IMR-90 (cell line): ENCODE results near the gene AKR1C4. TPM values are rescaled to one million over a fixed set of nuclear protein-coding genes. Genes with fewer than 3 reads are reported as not detected.

Experiments used
- ATAC-seq: fragments of 200-7000 bp; cut with Tn5 transposase; 2 replicates; pipeline ENCODE4 v1.9.1; 2020; ENCODE audit warnings: low read depth, mild to moderate bottlenecking, moderate library complexity
- BruUV-seq: library from RNA; stranded (reverse); fragments of 400-500 nt; replicated peaks from 2 replicates; lab custom pipeline; 2021; lab: Mats Ljungman, UMichigan
- CTCF ChIA-PET: fragments of 300-600 bp; formaldehyde crosslinking; extraction: SDS; loops from one replicate; lab custom pipeline; 2021; ENCODE audit warnings: antibody characterized with exemption; lab: Yijun Ruan, JAX
- POLR2A ChIA-PET: fragments of 300-600 bp; sonication (Branson Sonifier 250); formaldehyde crosslinking; loops from one replicate; lab custom pipeline; 2022; ENCODE audit warnings: antibody characterized with exemption; ENCODE audit not compliant: unreplicated experiment; lab: Charles Lee
- DNase-seq: peaks from one replicate; pipeline ENCODE4 v3.0.0; 2013
- H2AFZ ChIP-seq: replicated peaks from 2 replicates; pipeline ENCODE3; 2013; ENCODE audit warnings: low read length, mild to moderate bottlenecking; ENCODE audit not compliant: poor library complexity
- H2AK5ac ChIP-seq: 2 replicates; pipeline ENCODE4 v1.6.1; 2013; ENCODE audit warnings: low read depth, low read length, inconsistent platforms
- H2AK9ac ChIP-seq: replicated peaks from 2 replicates; pipeline ENCODE3; 2013; ENCODE audit warnings: mild to moderate bottlenecking, low read depth, low read length, moderate library complexity; ENCODE audit not compliant: poor library complexity
- H2BK120ac ChIP-seq: 2 replicates; pipeline ENCODE4 v1.6.1; 2013; ENCODE audit warnings: low read depth, low read length, inconsistent platforms
- H2BK15ac ChIP-seq: 3 replicates; pipeline ENCODE4 v1.6.1; 2013; ENCODE audit warnings: low read depth, low read length, inconsistent platforms
- H2BK20ac ChIP-seq: 2 replicates; pipeline ENCODE4 v1.6.1; 2013; ENCODE audit warnings: low read depth, mild to moderate bottlenecking, inconsistent platforms, low read length, moderate library complexity
- H2BK5ac ChIP-seq: 2 replicates; pipeline ENCODE4 v1.6.1; 2013; ENCODE audit warnings: mild to moderate bottlenecking, low read depth, low read length, inconsistent platforms; ENCODE audit not compliant: poor library complexity, severe bottlenecking
- H3K14ac ChIP-seq: replicated peaks from 2 replicates; pipeline ENCODE4 v1.6.1; 2013; ENCODE audit warnings: low read depth, low read length, inconsistent platforms
- H3K18ac ChIP-seq: 2 replicates; pipeline ENCODE4 v1.6.1; 2013; ENCODE audit warnings: low read depth, low read length, control low read depth
- H3K23ac ChIP-seq: 2 replicates; pipeline ENCODE4 v1.6.1; 2013; ENCODE audit warnings: low read depth, low read length, inconsistent platforms
- H3K27ac ChIP-seq: 2 replicates; pipeline ENCODE4 v1.5.1; 2013; ENCODE audit warnings: mild to moderate bottlenecking, control low read depth, low read length; ENCODE audit not compliant: insufficient read depth
- H3K27me3 ChIP-seq: 2 replicates; pipeline ENCODE4 v1.6.1; 2013; ENCODE audit warnings: low read length; ENCODE audit not compliant: control insufficient read depth, insufficient read depth
- H3K36me3 ChIP-seq: 2 replicates; pipeline ENCODE4 v1.6.1; 2013; ENCODE audit warnings: low read length, mixed read lengths; ENCODE audit not compliant: control insufficient read depth, insufficient read depth
- H3K4ac ChIP-seq: 2 replicates; pipeline ENCODE4 v1.6.1; 2013; ENCODE audit warnings: low read depth, low read length, inconsistent platforms
- H3K4me1 ChIP-seq: 2 replicates; pipeline ENCODE4 v1.6.1; 2013; ENCODE audit warnings: low read length, mixed read lengths; ENCODE audit not compliant: control insufficient read depth, insufficient read depth
- H3K4me2 ChIP-seq: 2 replicates; pipeline ENCODE4 v1.6.1; 2013; ENCODE audit warnings: low read depth, mild to moderate bottlenecking, control low read depth, low read length, moderate library complexity
- H3K4me3 ChIP-seq: 2 replicates; pipeline ENCODE4 v1.5.1; 2013; ENCODE audit warnings: low read depth, mild to moderate bottlenecking, control low read depth, low read length, moderate library complexity; ENCODE audit not compliant: insufficient read depth
- H3K56ac ChIP-seq: 2 replicates; pipeline ENCODE4 v1.6.1; 2013; ENCODE audit warnings: low read length, inconsistent platforms; ENCODE audit not compliant: insufficient read depth; ENCODE audit errors: extremely low read depth
- H3K79me1 ChIP-seq, 2 experiments: 2 replicates each; pipeline ENCODE4 v1.6.1; 2013; ENCODE audit warnings: low read length in 2 of 2, inconsistent platforms in 1 of 2, low read depth in 1 of 2
- H3K9ac ChIP-seq: 2 replicates; pipeline ENCODE4 v1.6.1; 2013; ENCODE audit warnings: low read depth, low read length, control low read depth
- H3K9me1 ChIP-seq: 2 replicates; pipeline ENCODE4 v1.6.1; 2013; ENCODE audit warnings: low read length, inconsistent platforms; ENCODE audit not compliant: insufficient read depth
- H3K9me3 ChIP-seq: 2 replicates; pipeline ENCODE4 v1.6.1; 2013; ENCODE audit warnings: low read length; ENCODE audit not compliant: control insufficient read depth, insufficient read depth
- H4K20me1 ChIP-seq: 2 replicates; pipeline ENCODE4 v1.6.1; 2013; ENCODE audit warnings: low read length, inconsistent platforms; ENCODE audit not compliant: insufficient read depth
- H4K5ac ChIP-seq: 2 replicates; pipeline ENCODE4 v1.6.1; 2013; ENCODE audit warnings: mild to moderate bottlenecking, low read depth, low read length, control low read depth
- H4K8ac ChIP-seq, 2 experiments: 2 replicates each; pipeline ENCODE4 v1.6.1; 2013; ENCODE audit warnings: low read depth in 2 of 2, low read length in 2 of 2, control low read depth in 1 of 2, inconsistent platforms in 1 of 2
- H4K91ac ChIP-seq: 2 replicates; pipeline ENCODE4 v1.6.1; 2013; ENCODE audit warnings: low read depth, low read length, inconsistent platforms; ENCODE audit not compliant: insufficient read depth
- BHLHE40 ChIP-seq: fragments of 150-350 bp; IDR thresholded peaks from 2 replicates; pipeline ENCODE4 v1.6.1; 2016; ENCODE audit warnings: mild to moderate bottlenecking, low read depth, low read length
- CEBPB ChIP-seq: IDR thresholded peaks from 2 replicates; pipeline ENCODE4 v1.6.1; 2012; ENCODE audit warnings: low read depth, low read length, improper control_type of control experiment
- CHD1 ChIP-seq: IDR thresholded peaks from 2 replicates; pipeline ENCODE4 v1.6.1; 2012; ENCODE audit warnings: low read depth, low read length, improper control_type of control experiment
- CTCF ChIP-seq: conservative IDR thresholded peaks from 2 replicates; pipeline ENCODE4 v1.5.1; 2012; ENCODE audit warnings: mild to moderate bottlenecking, low read depth, low read length, improper control_type of control experiment
- FOS ChIP-seq: fragments of 150-350 bp; IDR thresholded peaks from 2 replicates; pipeline ENCODE4 v1.6.1; 2016; ENCODE audit warnings: low read depth, low read length
- MAFK ChIP-seq: IDR thresholded peaks from 2 replicates; pipeline ENCODE4 v1.6.1; 2012; ENCODE audit warnings: low read depth, low read length, improper control_type of control experiment
- MAZ ChIP-seq: IDR thresholded peaks from 2 replicates; pipeline ENCODE4 v1.6.1; 2012; ENCODE audit warnings: low read depth, mild to moderate bottlenecking, low read length, improper control_type of control experiment, moderate library complexity, borderline replicate concordance
- MXI1 ChIP-seq: IDR thresholded peaks from 2 replicates; pipeline ENCODE4 v1.6.1; 2012; ENCODE audit warnings: low read depth, mild to moderate bottlenecking, low read length, moderate library complexity, borderline replicate concordance
- NFE2L2 ChIP-seq: fragments of 150-350 bp; IDR thresholded peaks from 2 replicates; pipeline ENCODE4 v1.6.1; 2016; ENCODE audit warnings: low read depth, mild to moderate bottlenecking, low read length
- POLR2A ChIP-seq: IDR thresholded peaks from 2 replicates; pipeline ENCODE4 v1.6.1; 2012; ENCODE audit warnings: mild to moderate bottlenecking, low read depth, low read length
- RAD21 ChIP-seq: IDR thresholded peaks from 2 replicates; pipeline ENCODE4 v1.6.1; 2012; ENCODE audit warnings: low read length, improper control_type of control experiment
- RCOR1 ChIP-seq: IDR thresholded peaks from 2 replicates; pipeline ENCODE4 v1.6.1; 2012; ENCODE audit warnings: mild to moderate bottlenecking, low read length, improper control_type of control experiment; ENCODE audit not compliant: insufficient replicate concordance
- RFX5 ChIP-seq: IDR thresholded peaks from 2 replicates; pipeline ENCODE4 v1.8.0; 2012; ENCODE audit warnings: low read depth, mild to moderate bottlenecking, low read length, moderate library complexity
- SMC3 ChIP-seq: fragments of 150-350 bp; IDR thresholded peaks from 2 replicates; pipeline ENCODE4 v1.6.1; 2016; ENCODE audit warnings: low read depth, mild to moderate bottlenecking, antibody characterized with exemption, low read length, moderate library complexity
- WGBS, 2 experiments: methylation state at CpG; one replicate each; pipeline versions ENCODE4 v1.1.5 to v1.1.7; 2013; ENCODE audit warnings: missing lambda C conversion rate in 2 of 2; ENCODE audit not compliant: insufficient read length in 1 of 2; ENCODE audit errors: extremely low coverage in 2 of 2; 5-methylcytosine and 5-hydroxymethylcytosine counted together
- dilution Hi-C: fragments of 300-500 bp; cut with HindIII; formaldehyde crosslinking; loops from one replicate; pipeline ENCODE4 v1.14.3; 2018; ENCODE audit warnings: low sequenced_read_pairs; ENCODE audit not compliant: unreplicated experiment
- in situ Hi-C: fragments of 300-500 bp; cut with MboI; formaldehyde crosslinking; loops from 3 replicates; pipeline ENCODE4 v1.14.3; 2019; ENCODE audit warnings: low sequenced_read_pairs, inconsistent platforms, mixed read lengths
- intact Hi-C: fragments of 100-400 bp; cut with micrococcal nuclease; formaldehyde crosslinking; loops from 2 replicates; pipeline ENCODE4 v1.10.0; 2022
- polyA plus RNA-seq, 3 experiments: library from polyadenylated mRNA; depleted of rRNA; stranded (reverse); fragments of >200 nt; gene quantifications; 2 replicates each; pipeline ENCODE4 v1.2.3, GENCODE V29; 2012; ENCODE audit warnings: low replicate concordance in 1 of 3
- total RNA-seq: library from RNA; depleted of rRNA; stranded (reverse); fragments of >200 nt; gene quantifications from 2 replicates; pipeline ENCODE4 v1.2.3, GENCODE V29; 2012
- TF ChIP-seq, protein P1 (sequence below): fragments of 150-350 bp; IDR thresholded peaks from 2 replicates; pipeline ENCODE4 v1.6.1; 2017; ENCODE audit warnings: mild to moderate bottlenecking, antibody characterized with exemption, low read length, low read depth
- TF ChIP-seq, protein P2 (sequence below): fragments of 150-350 bp; IDR thresholded peaks from 2 replicates; pipeline ENCODE4 v1.6.1; 2016; ENCODE audit warnings: low read depth, mild to moderate bottlenecking, low read length, moderate library complexity, borderline replicate concordance

Gene AKR1C4
- total and polyA plus RNA-seq, 2 of the 4 experiments (the other 2 are of a cell fraction): not detected

DNA sequence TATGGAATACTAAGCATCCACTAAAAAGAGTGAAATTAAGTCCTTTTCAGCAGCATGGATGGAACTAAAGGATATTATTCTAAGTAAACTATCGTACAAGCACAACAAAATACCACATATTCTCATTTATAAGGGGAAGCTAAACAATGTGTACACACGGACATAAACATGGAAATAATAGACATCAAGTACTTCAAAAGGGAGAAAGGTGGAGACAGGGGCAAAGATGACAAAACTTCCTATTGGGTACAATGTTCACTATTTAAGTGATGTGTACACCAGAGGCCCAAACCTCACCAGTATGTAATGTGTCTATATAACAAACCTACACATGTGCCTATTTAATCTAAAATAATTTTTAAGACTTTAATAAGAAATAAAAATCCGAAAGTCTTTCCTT is 2.2 kb upstream of the AKR1C4 start:
- TF ChIP-seq, protein P1, sequence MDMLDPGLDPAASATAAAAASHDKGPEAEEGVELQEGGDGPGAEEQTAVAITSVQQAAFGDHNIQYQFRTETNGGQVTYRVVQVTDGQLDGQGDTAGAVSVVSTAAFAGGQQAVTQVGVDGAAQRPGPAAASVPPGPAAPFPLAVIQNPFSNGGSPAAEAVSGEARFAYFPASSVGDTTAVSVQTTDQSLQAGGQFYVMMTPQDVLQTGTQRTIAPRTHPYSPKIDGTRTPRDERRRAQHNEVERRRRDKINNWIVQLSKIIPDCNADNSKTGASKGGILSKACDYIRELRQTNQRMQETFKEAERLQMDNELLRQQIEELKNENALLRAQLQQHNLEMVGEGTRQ: no peak
- TF ChIP-seq FOS (no peak), RAD21 (no peak), RFX5 (no peak), BHLHE40 (no peak), SMC3 (no peak), CTCF (no peak), CHD1 (no peak), MXI1 (no peak), MAFK (no peak), CEBPB (no peak), POLR2A (no peak), MAZ (no peak), RCOR1 (no peak), NFE2L2 (no peak)
- TF ChIP-seq, protein P2, sequence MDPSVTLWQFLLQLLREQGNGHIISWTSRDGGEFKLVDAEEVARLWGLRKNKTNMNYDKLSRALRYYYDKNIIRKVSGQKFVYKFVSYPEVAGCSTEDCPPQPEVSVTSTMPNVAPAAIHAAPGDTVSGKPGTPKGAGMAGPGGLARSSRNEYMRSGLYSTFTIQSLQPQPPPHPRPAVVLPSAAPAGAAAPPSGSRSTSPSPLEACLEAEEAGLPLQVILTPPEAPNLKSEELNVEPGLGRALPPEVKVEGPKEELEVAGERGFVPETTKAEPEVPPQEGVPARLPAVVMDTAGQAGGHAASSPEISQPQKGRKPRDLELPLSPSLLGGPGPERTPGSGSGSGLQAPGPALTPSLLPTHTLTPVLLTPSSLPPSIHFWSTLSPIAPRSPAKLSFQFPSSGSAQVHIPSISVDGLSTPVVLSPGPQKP: no peak
- Histone ChIP-seq H3K56ac (no peak overlapping the region), H3K4me3 (no peak overlapping the region), H4K91ac (no peak overlapping the region), H2BK5ac (no peak overlapping the region), H3K79me1 (no peaks in the 10 kb centered on the region), H3K27me3 (no peaks in the 10 kb centered on the region), H2AK9ac (no peak overlapping the region), H3K23ac (no peak overlapping the region), H3K4ac (no peak overlapping the region), H2BK120ac (no peak overlapping the region), H3K4me1 (no peaks in the 10 kb centered on the region), H2AK5ac (no peak overlapping the region), H2BK15ac (no peak overlapping the region), H4K20me1 (no peaks in the 10 kb centered on the region), H3K9ac (no peak overlapping the region), H3K18ac (no peak overlapping the region), H3K9me1 (no peaks in the 10 kb centered on the region), H3K36me3 (no peaks in the 10 kb centered on the region), H4K8ac (no peak overlapping the region), H3K9me3 (no peaks in the 10 kb centered on the region), H2AFZ (no peak overlapping the region), H3K27ac (no peak overlapping the region), H2BK20ac (no peak overlapping the region), H3K4me2 (no peak overlapping the region), H3K14ac (no peak overlapping the region), H4K5ac (no peak overlapping the region)
- ChIA-PET CTCF (no interaction called here), POLR2A (no interaction called here)
- in situ Hi-C loops: no loop called here
- dilution Hi-C loops: no loop called here
- intact Hi-C loops: loop anchor here (10.0 kb wide), 1 partner anchor 50 kb away; no protein-coding TSS in a partner anchor
- WGBS, 2 experiments: no CpG with 5 or more reads among the region's 3 CpGs
- ATAC-seq (no peak), DNase-seq (no peak)
- BruUV-seq: no TSS peak
